ENCODE results near the gene FAM83G.

The FAM83G gene

DNA sequence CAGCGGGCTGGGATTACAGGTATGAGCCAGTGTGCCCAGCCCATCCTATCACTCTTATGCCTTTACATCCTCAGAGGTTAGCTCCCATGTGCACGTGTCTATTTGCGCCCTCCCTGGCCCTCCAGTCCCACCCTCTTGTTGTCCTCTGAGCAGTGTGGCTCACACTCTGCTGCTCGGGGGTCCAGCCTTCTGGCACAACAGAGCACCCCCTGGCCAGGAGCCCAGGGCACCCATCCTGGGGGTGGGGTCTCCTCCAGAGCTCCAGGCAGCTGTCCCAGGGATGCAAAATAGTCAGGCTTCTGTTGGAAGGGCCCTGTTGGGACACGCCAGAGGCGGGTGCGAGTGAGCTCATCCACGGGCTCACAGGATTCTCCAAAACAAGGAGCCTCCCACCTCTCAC is 11.7 kb upstream of the FAM83G start:
- no peak for TF ChIP-seq POLR2A (IDR thresholded peaks at IDR 0.05; ENCODE audit: low read length)
- TF ChIP-seq GATA1 (IDR thresholded peaks at IDR 0.05; ENCODE audit: low read depth, low read length): no peak

DNA sequence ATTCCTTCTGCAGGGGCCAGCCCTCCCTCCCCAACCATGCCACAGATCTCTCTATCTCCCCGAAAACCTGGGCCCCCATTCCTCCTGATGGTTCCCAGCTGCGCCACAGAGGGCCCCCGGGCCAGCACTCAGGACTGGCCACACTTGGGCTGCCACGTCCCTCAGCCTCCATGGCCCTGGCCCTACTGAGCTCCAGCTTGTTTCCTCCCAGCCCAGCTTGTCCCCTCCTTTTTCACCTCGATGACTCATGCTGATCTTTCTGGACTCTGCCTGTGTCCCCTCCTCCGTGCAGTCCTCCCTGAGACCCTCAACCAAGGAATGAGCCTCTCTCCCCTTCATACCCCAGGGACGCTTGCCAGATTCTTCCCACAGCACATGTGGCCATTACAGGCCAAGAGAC is 10.9 kb upstream of the FAM83G start:
- no peak for DNase-seq
- TF ChIP-seq POLR2A (IDR thresholded peaks at IDR 0.05; ENCODE audit: low read length): no peak
- TF ChIP-seq GATA1 (IDR thresholded peaks at IDR 0.05; ENCODE audit: low read depth, low read length): no peak

More for the DNA sequence above, 11.7 kb upstream of the FAM83G start:
- DNase-seq: no peak

- DNase-seq: no peak
- TF ChIP-seq GATA1 (IDR thresholded peaks at IDR 0.05; ENCODE audit: low read depth, low read length) (no peak), POLR2A (IDR thresholded peaks at IDR 0.05; ENCODE audit: low read length) (no peak)
These were observed 10.2 kb upstream of the FAM83G start for GRCh38 chr17:19014628-19015215.

DNA sequence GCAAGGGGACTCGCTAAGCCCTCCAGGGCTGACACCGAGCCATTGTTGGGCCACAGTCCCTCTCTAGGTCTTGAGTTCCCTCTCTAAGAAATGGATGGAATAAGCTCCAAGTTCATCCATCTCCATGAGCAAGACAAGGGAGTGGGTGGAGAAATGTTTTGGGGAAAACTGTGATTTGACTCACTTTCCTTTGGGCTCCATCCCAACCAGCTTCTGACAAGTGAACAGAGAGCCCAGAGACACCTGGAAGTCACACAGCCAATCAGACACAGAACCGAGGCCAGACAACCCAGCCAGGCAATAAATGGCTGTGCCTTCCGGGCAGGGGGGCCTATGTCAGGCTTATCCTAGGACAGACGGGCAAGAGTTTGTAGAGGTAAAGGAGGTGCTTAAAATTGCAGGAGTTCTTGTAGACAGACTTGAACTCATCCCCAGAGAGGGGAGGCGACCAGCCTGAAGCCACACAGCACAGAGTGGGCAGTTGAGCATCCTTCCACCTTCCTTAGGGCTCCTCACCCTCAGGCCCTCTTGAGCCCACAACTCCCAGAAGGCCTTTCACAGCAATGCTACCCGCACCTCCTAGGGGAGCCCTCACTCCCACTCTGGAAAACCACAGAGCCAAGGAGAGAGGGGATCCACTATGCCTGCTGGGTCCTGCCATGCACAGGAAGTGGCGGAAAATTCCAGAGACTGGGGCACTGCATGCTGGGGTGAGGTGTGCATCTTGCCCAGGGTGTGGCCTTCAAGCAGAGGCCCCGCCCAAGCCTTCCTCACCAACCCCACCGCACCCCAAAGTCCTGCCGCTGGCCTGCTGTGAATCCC is 9.5 kb upstream of the FAM83G start:
- TF ChIP-seq GATA1 (IDR thresholded peaks at IDR 0.05; ENCODE audit: low read depth, low read length): no peak
- TF ChIP-seq POLR2A (IDR thresholded peaks at IDR 0.05; ENCODE audit: low read length): no peak
- no peak for DNase-seq

DNA sequence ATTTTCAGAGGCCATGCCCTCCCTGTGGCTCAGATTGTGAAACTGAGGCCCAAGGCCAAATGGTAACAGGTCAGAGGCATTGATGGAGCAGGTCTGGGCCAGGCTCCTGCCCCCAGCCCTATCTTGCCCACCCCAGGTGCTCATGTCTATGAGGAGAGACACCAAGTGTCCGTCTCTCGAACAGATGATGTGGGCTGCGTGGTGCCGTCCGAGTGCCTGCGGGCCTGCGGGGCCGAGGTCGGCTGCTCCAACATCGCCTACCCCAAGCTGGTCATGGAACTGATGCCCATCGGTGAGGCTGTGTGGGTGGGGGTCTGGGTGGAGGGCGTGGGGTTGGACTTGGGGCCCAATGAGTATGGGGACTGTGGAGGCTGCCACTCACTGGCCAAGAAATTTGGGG is 8.7 kb upstream of the FAM83G start:
- TF ChIP-seq POLR2A (IDR thresholded peaks at IDR 0.05; ENCODE audit: low read length) (no peak), GATA1 (IDR thresholded peaks at IDR 0.05; ENCODE audit: low read depth, low read length) (no peak)
- no peak for DNase-seq

GRCh38 chr17:19012171-19013080 is 7.9 kb upstream of the FAM83G start:
- no peak for DNase-seq
- TF ChIP-seq POLR2A (IDR thresholded peaks at IDR 0.05; ENCODE audit: low read length) (no peak), GATA1 (IDR thresholded peaks at IDR 0.05; ENCODE audit: low read depth, low read length) (no peak)

DNA sequence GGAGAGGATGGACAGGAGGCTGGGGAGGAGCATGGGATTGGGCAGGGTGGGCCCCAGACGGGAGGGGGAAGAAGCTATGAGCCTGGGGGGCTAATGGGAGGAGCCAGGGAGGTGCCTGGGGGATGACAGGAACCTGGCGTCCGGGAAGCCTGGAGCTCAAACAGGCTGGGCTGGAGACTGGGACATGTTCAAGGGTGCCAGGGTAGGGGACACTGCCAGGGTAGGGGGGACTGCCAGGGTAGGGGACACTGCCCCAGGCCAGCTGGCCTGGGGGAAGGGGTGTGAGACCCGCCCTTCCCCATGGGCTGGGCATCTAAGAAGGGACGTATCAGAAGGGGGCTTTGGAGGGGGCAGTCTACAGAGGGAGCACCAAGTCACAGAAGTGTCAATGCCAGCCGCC is 7.0 kb upstream of the FAM83G start:
- DNase-seq: no peak
- TF ChIP-seq GATA1 (IDR thresholded peaks at IDR 0.05; ENCODE audit: low read depth, low read length): no peak
- TF ChIP-seq POLR2A (IDR thresholded peaks at IDR 0.05; ENCODE audit: low read length): no peak

DNA sequence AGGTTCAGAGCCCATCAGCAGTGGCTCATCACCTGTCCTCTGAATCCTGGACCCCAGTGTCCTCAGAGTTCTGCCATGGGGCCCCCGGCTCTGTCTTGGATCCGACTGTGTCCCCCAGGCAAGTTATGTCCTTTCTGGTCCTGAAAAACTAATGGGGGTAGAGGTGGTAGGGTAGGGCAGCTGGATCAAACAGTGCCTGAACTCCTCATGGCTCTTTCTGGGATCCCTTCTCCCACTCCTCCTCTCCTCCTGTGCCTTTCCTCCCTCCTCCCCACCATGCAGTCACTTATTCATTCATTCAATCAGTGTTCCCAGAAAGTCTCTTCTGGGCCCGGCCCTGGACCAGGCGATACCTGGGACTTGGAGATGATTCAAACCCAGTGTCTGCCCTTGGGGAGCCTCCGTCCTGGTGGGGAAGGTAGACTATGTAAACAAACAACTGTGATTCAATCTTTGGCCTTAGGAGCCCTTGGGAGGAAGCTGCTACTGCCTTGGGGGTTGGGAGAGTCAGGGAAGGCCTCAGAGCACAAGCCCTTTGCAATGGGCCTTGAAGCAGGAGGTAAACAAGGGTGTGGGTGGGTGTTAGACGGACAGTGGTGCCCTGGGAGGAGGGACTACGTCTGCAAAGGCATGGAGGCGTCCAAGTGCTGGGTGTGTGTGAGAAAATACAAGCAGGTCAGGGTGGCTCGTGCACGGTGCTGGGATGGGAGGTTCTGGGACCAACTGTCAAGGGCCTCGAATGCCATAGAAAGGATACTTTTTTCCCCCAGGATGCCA is 6.4 kb upstream of the FAM83G start:
- TF ChIP-seq GATA1 (IDR thresholded peaks at IDR 0.05; ENCODE audit: low read depth, low read length): no peak
- no peak for TF ChIP-seq POLR2A (IDR thresholded peaks at IDR 0.05; ENCODE audit: low read length)
- DNase-seq: no peak

DNA sequence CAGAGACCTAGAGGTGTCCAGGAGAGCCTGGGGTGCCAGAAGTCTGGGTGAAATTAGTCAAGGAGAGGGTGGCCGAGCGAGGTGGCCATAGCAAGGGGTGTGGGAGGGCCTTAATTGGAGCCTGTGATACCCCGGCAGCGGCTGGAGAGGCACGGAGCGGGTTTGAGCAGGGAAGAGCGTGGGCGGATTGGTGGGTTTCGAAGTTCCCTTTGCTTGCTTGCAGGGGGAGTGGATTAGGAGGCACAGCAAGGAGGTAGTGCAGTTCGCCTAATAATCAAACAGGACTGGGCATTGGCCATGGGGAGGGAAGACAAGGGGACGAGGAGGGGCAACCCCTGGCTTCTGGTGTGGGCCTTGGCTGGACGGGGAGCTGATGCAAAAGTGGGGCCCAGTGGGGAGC is 5.4 kb upstream of the FAM83G start:
- DNase-seq: no peak
- no peak for TF ChIP-seq GATA1 (IDR thresholded peaks at IDR 0.05; ENCODE audit: low read depth, low read length)
- no peak for TF ChIP-seq POLR2A (IDR thresholded peaks at IDR 0.05; ENCODE audit: low read length)

- DNase-seq: no peak
- no peak for TF ChIP-seq GATA1 (IDR thresholded peaks at IDR 0.05; ENCODE audit: low read depth, low read length)
- TF ChIP-seq POLR2A (IDR thresholded peaks at IDR 0.05; ENCODE audit: low read length): no peak
These were observed 2.1 kb upstream of the FAM83G start for GRCh38 chr17:19006698-19007097.

GRCh38 chr17:19005789-19006430 is 1.3 kb upstream of the FAM83G start:
- no peak for TF ChIP-seq POLR2A (IDR thresholded peaks at IDR 0.05; ENCODE audit: low read length)
- no peak for TF ChIP-seq GATA1 (IDR thresholded peaks at IDR 0.05; ENCODE audit: low read depth, low read length)
- no peak for DNase-seq

DNA sequence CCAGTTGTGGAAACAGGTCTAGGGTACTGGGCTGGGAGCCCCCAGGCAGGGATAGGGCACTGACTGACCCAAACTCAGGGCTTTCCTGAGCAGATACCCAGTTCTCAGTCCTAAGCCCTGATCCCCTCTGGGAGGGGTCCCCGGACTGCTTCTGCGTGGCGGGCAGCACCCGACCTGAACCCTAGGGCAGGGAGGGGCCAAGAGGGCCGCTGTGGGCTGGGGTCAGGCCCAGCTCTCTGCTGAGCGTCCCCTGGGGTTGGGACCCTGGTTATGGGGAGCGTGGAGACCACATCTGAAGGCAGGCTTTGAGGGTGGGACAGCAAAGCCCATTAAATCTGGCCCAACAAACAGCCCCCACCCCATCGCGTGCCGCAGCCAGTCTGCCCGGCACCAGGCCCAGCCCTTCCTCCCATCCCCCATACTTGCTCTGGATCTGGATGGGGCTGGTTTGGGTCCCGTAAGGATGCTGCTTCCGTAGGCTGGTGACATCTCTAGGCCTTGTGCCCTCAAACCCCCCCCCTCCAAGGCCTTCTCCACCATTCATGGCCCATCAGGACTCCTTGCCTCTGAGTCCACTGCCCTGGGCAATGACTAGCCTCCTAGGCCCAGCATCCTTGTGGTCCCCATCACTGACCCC is 691 bp upstream of the FAM83G start:
- DNase-seq: no peak
- TF ChIP-seq POLR2A (IDR thresholded peaks at IDR 0.05; ENCODE audit: low read length) (no peak), GATA1 (IDR thresholded peaks at IDR 0.05; ENCODE audit: low read depth, low read length) (no peak)
